ENCODE measurements around the gene FLT1. TPM values are rescaled to one million over a fixed set of nuclear protein-coding genes. Genes with fewer than 3 reads are reported as not detected.

FLT1 gene
- total RNA-seq, 4 donors from 2014 or later, result 12.5 to 46.2 (median 31.3) TPM

GRCh38 chr13:28434926-28435325 lies 60.0 kb downstream of the FLT1 start:
- WGBS, result 31% methylated on average over 4 of the region's 4 CpGs
- peaks cover 0 to 7% (median 0%) of the 10 kb centered on the region in 4 donors for H3K27me3 ChIP-seq
- H3K4me3 ChIP-seq, result no peak overlapping the region
- intact Hi-C loops (cut with DNase I), result no loop called here
- peaks cover 0 to 39% (median 0%) of the 10 kb centered on the region in 4 donors for H3K36me3 ChIP-seq
- H3K4me1 ChIP-seq, result no peaks in the 10 kb centered on the region
- no peak for DNase-seq (ENCODE audit: extremely low spot score)
- no peaks in the 10 kb centered on the region for H3K9me3 ChIP-seq
- no peak for TF ChIP-seq EP300 (IDR thresholded peaks at IDR 0.05)
- no peak for TF ChIP-seq POLR2A (IDR thresholded peaks at IDR 0.05; ENCODE audit: low read depth)
- TF ChIP-seq CTCF (IDR thresholded peaks at IDR 0.05), result no peak
- no peak for TF ChIP-seq POLR2AphosphoS5 (IDR thresholded peaks at IDR 0.05)
- H3K27ac ChIP-seq (replicated peaks in 1 of 4), result no peak overlapping the region

- 66% methylated on average over 11 of the region's 11 CpGs for WGBS
- TF ChIP-seq EP300 (IDR thresholded peaks at IDR 0.05), result no peak
- TF ChIP-seq POLR2A (IDR thresholded peaks at IDR 0.05; ENCODE audit: low read depth), result no peak
- TF ChIP-seq POLR2AphosphoS5 (IDR thresholded peaks at IDR 0.05), result no peak
- no peak for TF ChIP-seq CTCF (IDR thresholded peaks at IDR 0.05)
- intact Hi-C loops (cut with DNase I), result no loop called here
- Histone ChIP-seq H3K36me3 (peaks cover 0 to 36% (median 0%) of the 10 kb centered on the region in 4 donors), H3K4me3 (no peak overlapping the region), H3K27ac (replicated peaks in 1 of 4) (no peak overlapping the region), H3K9me3 (no peaks in the 10 kb centered on the region), H3K4me1 (no peaks in the 10 kb centered on the region), H3K27me3 (peaks cover 0 to 7% (median 0%) of the 10 kb centered on the region in 4 donors)
- no peak for DNase-seq (ENCODE audit: extremely low spot score)
Observed at GRCh38 chr13:28432816-28433560, 61.9 kb downstream of the FLT1 start.

GRCh38 chr13:28429685-28430290 lies 65.1 kb downstream of the FLT1 start:
- WGBS, result 71% methylated on average over 10 of the region's 10 CpGs
- H3K36me3 ChIP-seq, result peaks cover 0 to 45% (median 0%) of the 10 kb centered on the region in 4 donors
- intact Hi-C loops (cut with DNase I), result no loop called here
- TF ChIP-seq EP300 (IDR thresholded peaks at IDR 0.05) (no peak), CTCF (IDR thresholded peaks at IDR 0.05) (no peak), POLR2A (IDR thresholded peaks at IDR 0.05; ENCODE audit: low read depth) (no peak), POLR2AphosphoS5 (IDR thresholded peaks at IDR 0.05) (no peak)
- no peak for DNase-seq (ENCODE audit: extremely low spot score)
- H3K27me3 ChIP-seq, result peaks cover 0 to 7% (median 0%) of the 10 kb centered on the region in 4 donors
- H3K4me3 ChIP-seq, result no peak overlapping the region
- no peaks in the 10 kb centered on the region for H3K4me1 ChIP-seq
- H3K27ac ChIP-seq (replicated peaks in 1 of 4), result no peak overlapping the region
- H3K9me3 ChIP-seq, result no peaks in the 10 kb centered on the region

GRCh38 chr13:28429096-28429495 lies 65.8 kb downstream of the FLT1 start:
- Histone ChIP-seq H3K36me3 (peaks cover 0 to 45% (median 0%) of the 10 kb centered on the region in 4 donors), H3K4me1 (no peaks in the 10 kb centered on the region), H3K27ac (replicated peaks in 1 of 4) (no peak overlapping the region), H3K27me3 (peaks cover 0 to 7% (median 0%) of the 10 kb centered on the region in 4 donors), H3K9me3 (no peaks in the 10 kb centered on the region), H3K4me3 (no peak overlapping the region)
- intact Hi-C loops (cut with DNase I), result no loop called here
- TF ChIP-seq POLR2AphosphoS5 (IDR thresholded peaks at IDR 0.05) (no peak), EP300 (IDR thresholded peaks at IDR 0.05) (no peak), POLR2A (IDR thresholded peaks at IDR 0.05; ENCODE audit: low read depth) (no peak), CTCF (IDR thresholded peaks at IDR 0.05) (no peak)
- 74% methylated on average over 2 of the region's 2 CpGs for WGBS
- DNase-seq (ENCODE audit: extremely low spot score), result no peak

Data from esophagus muscularis mucosa (tissue), 4 donors.